Measurements from ENCODE around the gene SEMA5B.

Gene SEMA5B

GRCh38 chr3:122882361-122882947 is 145.1 kb downstream of the SEMA5B start:
- no peak for DNase-seq

GRCh38 chr3:122880624-122881023 is 146.9 kb downstream of the SEMA5B start:
- no peak for DNase-seq

GRCh38 chr3:122880173-122880572 is 147.4 kb downstream of the SEMA5B start:
- no peak for DNase-seq

- no peak for DNase-seq
These were observed 151.9 kb downstream of the SEMA5B start for GRCh38 chr3:122875547-122876127.

- DNase-seq = no peak
These were observed 153.6 kb downstream of the SEMA5B start for GRCh38 chr3:122873741-122874515.

- no peak for DNase-seq
These were observed 159.2 kb downstream of the SEMA5B start for GRCh38 chr3:122868322-122868721.

GRCh38 chr3:122864498-122864897 is 163.1 kb downstream of the SEMA5B start:
- no peak for DNase-seq

- DNase-seq = no peak
These were observed 165.2 kb downstream of the SEMA5B start for GRCh38 chr3:122862381-122862780.
